BLaER1 treated with 17β-estradiol and CSF1 and Interleukin-3, amounts not matched to agents 10 nM and 100 nM (cell line): ENCODE measurements around the gene RNASET2.

Experiments used
- H3K27ac ChIP-seq, 11 experiments: shearing (Covaris generic); formaldehyde crosslinking; 2 replicates each; pipeline ENCODE4 v1.8.1; 2022
- H3K27me3 ChIP-seq, 11 experiments: shearing (Covaris generic); formaldehyde crosslinking; 2 replicates each; pipeline ENCODE4 v1.8.1; 2022
- H3K36me3 ChIP-seq, 11 experiments: shearing (Covaris generic); formaldehyde crosslinking; 2 replicates each; pipeline ENCODE4 v1.8.1; 2022
- H3K4me1 ChIP-seq, 10 experiments: shearing (Covaris generic); formaldehyde crosslinking; 2 replicates each; pipeline ENCODE4 v1.8.1; 2022
- H3K4me2 ChIP-seq, 11 experiments: shearing (Covaris generic); formaldehyde crosslinking; 2 replicates each; pipeline ENCODE4 v1.8.1; 2022
- H3K4me3 ChIP-seq, 10 experiments: shearing (Covaris generic); formaldehyde crosslinking; 2 replicates each; pipeline ENCODE4 v1.8.1; 2022
- H3K9ac ChIP-seq, 11 experiments: shearing (Covaris generic); formaldehyde crosslinking; 2 replicates each; pipeline ENCODE4 v1.8.1; 2022
- H3K9me3 ChIP-seq, 11 experiments: shearing (Covaris generic); formaldehyde crosslinking; replicated peaks in 1 of 11; 2 replicates each; pipeline ENCODE4 v1.8.1; 2022
- H4K20me1 ChIP-seq, 11 experiments: shearing (Covaris generic); formaldehyde crosslinking; 2 replicates each; pipeline ENCODE4 v1.8.1; 2022
- Cebpa-rat ChIP-seq, 11 experiments: shearing (Covaris generic); IDR thresholded peaks; 2 replicates each; pipeline ENCODE4 v1.8.1; 2022

Gene RNASET2

GRCh38 chr6:166930354-166930891 lies 25.9 kb downstream of the RNASET2 start:
- Histone ChIP-seq H3K4me1 (peaks cover 28 to 60% (median 41%) of the 10 kb centered on the region in 10 experiments), H3K4me3 (peak overlapping the region in 1 of 10 experiments; percentile 29; a peak in 1 of 20 replicates), H4K20me1 (peaks cover 6 to 84% (median 52%) of the 10 kb centered on the region in 11 experiments; a peak in 21 of 22 replicates), H3K36me3 (peaks cover 70 to 99% (median 92%) of the 10 kb centered on the region in 11 experiments), H3K9me3 (no peaks in the 10 kb centered on the region), H3K27ac (no peak overlapping the region), H3K4me2 (peak overlapping the region; percentile 52 to 89 (median 74)), H3K9ac (no peak overlapping the region), H3K27me3 (no peaks in the 10 kb centered on the region)
- TF ChIP-seq Cebpa-rat (IDR thresholded peaks at IDR 0.05): no peak

- H3K36me3 ChIP-seq: peaks cover 63 to 99% (median 86%) of the 10 kb centered on the region in 11 experiments
- peaks cover 6 to 80% (median 52%) of the 10 kb centered on the region in 11 experiments; a peak in 21 of 22 replicates for H4K20me1 ChIP-seq
- H3K27ac ChIP-seq: peak overlapping the region in 10 of 11 experiments; percentile 16 to 77 (median 64); a peak in 19 of 22 replicates
- peak overlapping the region in 3 of 10 experiments; percentile 16 to 29 (median 24); a peak in 2 of 20 replicates for H3K4me3 ChIP-seq
- H3K27me3 ChIP-seq: no peaks in the 10 kb centered on the region
- peaks cover 28 to 53% (median 35%) of the 10 kb centered on the region in 10 experiments for H3K4me1 ChIP-seq
- peak overlapping the region; percentile 52 to 89 (median 74) for H3K4me2 ChIP-seq
- H3K9me3 ChIP-seq: no peaks in the 10 kb centered on the region
- TF ChIP-seq Cebpa-rat (IDR thresholded peaks at IDR 0.05): no peak
- H3K9ac ChIP-seq: peak overlapping the region; percentile 6 to 67 (median 46); a peak in 20 of 22 replicates
Measured at GRCh38 chr6:166929542-166930189, 26.7 kb downstream of the RNASET2 start.

- peaks cover 6 to 72% (median 47%) of the 10 kb centered on the region in 11 experiments; a peak in 21 of 22 replicates for H4K20me1 ChIP-seq
- no peaks in the 10 kb centered on the region for H3K9me3 ChIP-seq
- no peaks in the 10 kb centered on the region for H3K27me3 ChIP-seq
- H3K4me1 ChIP-seq: peaks cover 28 to 50% (median 35%) of the 10 kb centered on the region in 10 experiments
- H3K4me3 ChIP-seq: peak overlapping the region in 2 of 10 experiments; percentile 24 to 29; a peak in 1 of 20 replicates
- H3K4me2 ChIP-seq: peak overlapping the region; percentile 52 to 89 (median 74); a peak in 21 of 22 replicates
- H3K27ac ChIP-seq: peak overlapping the region in 10 of 11 experiments; percentile 16 to 77 (median 64); a peak in 19 of 22 replicates
- H3K9ac ChIP-seq: peak overlapping the region; percentile 6 to 67 (median 46); a peak in 20 of 22 replicates
- TF ChIP-seq Cebpa-rat (IDR thresholded peaks at IDR 0.05): no peak
- peaks cover 55 to 98% (median 78%) of the 10 kb centered on the region in 11 experiments for H3K36me3 ChIP-seq
Measured at GRCh38 chr6:166928644-166929541, 27.5 kb downstream of the RNASET2 start.

- H4K20me1 ChIP-seq: peaks cover 6 to 64% (median 42%) of the 10 kb centered on the region in 11 experiments; a peak in 21 of 22 replicates
- H3K27me3 ChIP-seq: no peaks in the 10 kb centered on the region
- 0 out of 22 replicates have a peak overlapping the region, but pooled peaks of 2 of the 11 experiments have one; percentile 3 to 19 for H3K4me2 ChIP-seq
- no peak overlapping the region for H3K4me3 ChIP-seq
- peaks cover 28 to 50% (median 35%) of the 10 kb centered on the region in 10 experiments for H3K4me1 ChIP-seq
- H3K36me3 ChIP-seq: peaks cover 47 to 97% (median 70%) of the 10 kb centered on the region in 11 experiments
- H3K9me3 ChIP-seq: no peaks in the 10 kb centered on the region
- TF ChIP-seq Cebpa-rat (IDR thresholded peaks at IDR 0.05): no peak
- H3K27ac ChIP-seq: peak overlapping the region in 1 of 11 experiments; percentile 14; a peak in 1 of 22 replicates
- H3K9ac ChIP-seq: peak overlapping the region in 1 of 11 experiments; percentile 18; a peak in 1 of 22 replicates
Measured at GRCh38 chr6:166927935-166928643, 28.3 kb downstream of the RNASET2 start.

GRCh38 chr6:166927240-166927934 lies 29.0 kb downstream of the RNASET2 start:
- no peak overlapping the region for H3K4me3 ChIP-seq
- H3K4me1 ChIP-seq: peaks cover 28 to 50% (median 35%) of the 10 kb centered on the region in 10 experiments
- peak overlapping the region in 1 of 11 experiments; percentile 18; a peak in 1 of 22 replicates for H3K9ac ChIP-seq
- peaks cover 6 to 57% (median 36%) of the 10 kb centered on the region in 11 experiments; a peak in 21 of 22 replicates for H4K20me1 ChIP-seq
- no peak for TF ChIP-seq Cebpa-rat (IDR thresholded peaks at IDR 0.05)
- 0 out of 22 replicates have a peak overlapping the region, but pooled peaks of 2 of the 11 experiments have one; percentile 3 to 19 for H3K4me2 ChIP-seq
- H3K27me3 ChIP-seq: no peaks in the 10 kb centered on the region
- no peak overlapping the region for H3K27ac ChIP-seq
- peaks cover 40 to 97% (median 67%) of the 10 kb centered on the region in 11 experiments for H3K36me3 ChIP-seq
- no peaks in the 10 kb centered on the region for H3K9me3 ChIP-seq

GRCh38 chr6:166926748-166927147 lies 29.6 kb downstream of the RNASET2 start:
- peaks cover 6 to 51% (median 31%) of the 10 kb centered on the region in 11 experiments; a peak in 21 of 22 replicates for H4K20me1 ChIP-seq
- H3K27me3 ChIP-seq: no peaks in the 10 kb centered on the region
- no peak overlapping the region for H3K9ac ChIP-seq
- H3K36me3 ChIP-seq: peaks cover 36 to 91% (median 61%) of the 10 kb centered on the region in 11 experiments
- TF ChIP-seq Cebpa-rat (IDR thresholded peaks at IDR 0.05): no peak
- H3K4me2 ChIP-seq: no peak overlapping the region
- no peak overlapping the region for H3K27ac ChIP-seq
- H3K4me1 ChIP-seq: peaks cover 28 to 48% (median 35%) of the 10 kb centered on the region in 10 experiments
- no peak overlapping the region for H3K4me3 ChIP-seq
- no peaks in the 10 kb centered on the region for H3K9me3 ChIP-seq

GRCh38 chr6:166925141-166925996 lies 31.0 kb downstream of the RNASET2 start:
- Histone ChIP-seq H3K27me3 (no peaks in the 10 kb centered on the region), H3K4me1 (peaks cover 16 to 34% (median 23%) of the 10 kb centered on the region in 10 experiments), H3K4me2 (no peak overlapping the region), H3K4me3 (no peak overlapping the region), H3K9me3 (no peaks in the 10 kb centered on the region), H3K27ac (no peak overlapping the region; a peak in 1 of 22 replicates), H3K36me3 (peaks cover 36 to 77% (median 48%) of the 10 kb centered on the region in 11 experiments), H3K9ac (no peak overlapping the region), H4K20me1 (peaks cover 3 to 37% (median 17%) of the 10 kb centered on the region in 11 experiments; a peak in 20 of 22 replicates)
- TF ChIP-seq Cebpa-rat (IDR thresholded peaks at IDR 0.05): no peak
